Endothelial cell of hepatic sinusoid (primary cell): ENCODE data around the gene BMP2K.
"Not testable (repeated sequence)": the region's sequence is repeated elsewhere in the genome, so short reads cannot be mapped to it uniquely, and the experiment has no call there.

Source experiments
- in situ Hi-C: cut with HindIII; loops from 2 replicates; pipeline ENCODE4 v1.10.0; 2017; ENCODE audit warnings: low sequenced_read_pairs

BMP2K gene

DNA sequence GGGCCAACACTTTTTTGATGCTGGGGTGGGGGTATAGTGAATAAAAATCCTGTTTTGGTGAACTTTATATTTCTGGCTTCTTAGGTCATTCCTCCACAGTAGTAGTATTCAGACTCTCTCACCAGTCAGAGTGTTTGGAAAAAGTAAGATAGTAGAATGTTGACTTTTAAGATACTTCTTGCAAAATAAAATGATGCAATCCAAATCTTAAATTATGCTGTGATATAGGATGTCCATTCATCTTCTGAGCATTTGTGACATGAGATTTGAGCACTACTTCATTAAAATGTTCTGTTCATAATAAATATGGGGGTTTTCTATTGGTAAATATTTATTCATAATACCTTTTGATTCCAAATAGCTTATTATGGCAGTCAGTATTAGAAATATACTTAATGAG lies 70.1 kb downstream of the BMP2K start:
- in situ Hi-C loops, result no loop called here

DNA sequence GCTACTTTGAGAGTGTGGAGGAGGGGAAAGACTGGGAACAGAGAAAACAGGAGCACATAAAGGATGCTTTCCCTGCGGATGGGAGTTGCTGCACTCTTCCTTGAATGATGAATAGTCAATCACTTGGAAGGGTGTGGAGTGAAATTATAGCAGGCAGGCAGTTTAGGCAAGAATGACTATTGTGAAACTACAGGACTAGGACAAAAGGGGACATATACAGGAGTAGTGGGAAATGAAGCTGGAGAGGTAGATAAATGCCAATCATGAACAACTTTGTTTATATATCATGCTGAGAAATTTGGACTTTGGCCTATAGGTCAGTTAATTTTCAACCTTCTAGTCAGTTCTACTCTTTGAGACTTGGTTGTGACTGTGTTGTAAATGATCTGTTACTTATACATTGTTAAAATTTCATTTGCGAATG lies 86.2 kb downstream of the BMP2K start:
- in situ Hi-C loops, result loop anchor here (25.0 kb wide), 1 partner anchor 250 kb away; no protein-coding TSS in a partner anchor

GRCh38 chr4:78863254-78863869 lies 87.2 kb downstream of the BMP2K start:
- in situ Hi-C loops, result loop anchor here (25.0 kb wide), 1 partner anchor 251 kb away; no protein-coding TSS in a partner anchor

- in situ Hi-C loops, result loop anchor here (25.0 kb wide), 1 partner anchor 252 kb away; no protein-coding TSS in a partner anchor
Observed at GRCh38 chr4:78863991-78864390, 87.8 kb downstream of the BMP2K start.

- in situ Hi-C loops, result loop anchor here (25.0 kb wide), 1 partner anchor 252 kb away; no protein-coding TSS in a partner anchor
Observed at GRCh38 chr4:78864405-78865024, 88.4 kb downstream of the BMP2K start.

DNA sequence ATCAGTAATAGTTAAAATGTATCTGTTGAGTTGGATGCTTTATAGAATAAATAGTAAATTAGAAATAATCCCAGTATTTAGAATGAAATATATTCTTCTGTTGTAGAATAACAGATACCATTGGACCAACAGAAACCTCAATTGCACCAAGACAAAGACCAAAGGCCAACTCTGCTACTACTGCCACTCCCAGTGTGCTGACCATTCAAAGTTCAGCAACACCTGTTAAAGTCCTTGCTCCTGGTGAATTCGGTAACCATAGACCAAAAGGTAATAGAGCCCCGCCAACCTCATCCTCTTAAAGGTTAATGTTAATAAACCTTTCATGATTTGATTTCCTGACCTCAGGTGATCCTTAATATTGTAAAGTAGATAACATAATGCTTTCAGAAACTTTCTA lies 89.3 kb downstream of the BMP2K start:
- in situ Hi-C loops, result loop anchor here (25.0 kb wide), 1 partner anchor 253 kb away; no protein-coding TSS in a partner anchor

DNA sequence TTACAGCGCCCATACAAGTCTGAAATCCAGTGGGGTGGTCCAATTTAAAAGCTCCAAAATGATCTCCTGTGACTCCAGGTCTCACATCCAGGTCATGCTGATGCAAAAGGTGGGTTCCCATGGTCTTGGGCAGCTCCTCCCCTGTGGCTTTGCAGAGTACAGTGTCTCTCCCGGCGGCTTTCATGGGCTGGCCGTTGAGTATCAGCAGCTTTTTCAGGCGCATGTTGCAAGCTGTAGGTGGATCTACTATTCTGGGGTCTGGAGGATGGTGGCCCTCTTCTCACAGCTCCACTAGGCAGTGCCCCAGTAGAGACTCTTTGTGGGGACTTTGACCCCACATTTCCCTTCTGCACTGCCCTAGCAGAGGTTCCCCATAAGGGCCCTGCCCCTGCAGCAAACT lies 92.6 kb downstream of the BMP2K start:
- in situ Hi-C loops, result loop anchor here (25.0 kb wide), 1 partner anchor 256 kb away; no protein-coding TSS in a partner anchor

- in situ Hi-C loops, result loop anchor here (25.0 kb wide), 1 partner anchor 258 kb away; no protein-coding TSS in a partner anchor
Observed at GRCh38 chr4:78870056-78870455, 93.9 kb downstream of the BMP2K start.

- in situ Hi-C loops, result no loop called here
Observed at GRCh38 chr4:78876568-78877320, 100.6 kb downstream of the BMP2K start.

- in situ Hi-C loops, result no loop called here
Observed at GRCh38 chr4:78878031-78878430, 101.9 kb downstream of the BMP2K start.

- in situ Hi-C loops, result no loop called here
Observed at GRCh38 chr4:78880874-78881492, 104.8 kb downstream of the BMP2K start.

DNA sequence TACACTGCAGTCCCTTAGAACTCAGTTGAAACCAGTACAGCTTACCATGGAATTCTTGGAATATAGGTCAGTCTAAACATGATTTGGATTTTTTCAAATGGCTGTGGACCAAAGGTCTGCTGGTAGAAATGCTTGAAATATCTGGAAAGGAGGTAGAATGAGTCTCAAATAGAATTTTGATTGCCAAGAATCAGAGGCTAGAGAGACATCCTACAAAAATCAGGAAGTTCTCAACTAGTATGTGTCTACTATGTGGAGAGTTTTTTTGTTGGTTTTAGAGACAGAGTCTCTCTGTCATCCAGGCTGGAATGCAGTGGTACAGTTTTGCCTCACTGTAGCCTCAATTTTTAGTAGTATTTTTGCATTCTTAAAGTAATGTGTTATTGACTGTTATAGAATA lies 109.4 kb downstream of the BMP2K start:
- in situ Hi-C loops, result no loop called here

DNA sequence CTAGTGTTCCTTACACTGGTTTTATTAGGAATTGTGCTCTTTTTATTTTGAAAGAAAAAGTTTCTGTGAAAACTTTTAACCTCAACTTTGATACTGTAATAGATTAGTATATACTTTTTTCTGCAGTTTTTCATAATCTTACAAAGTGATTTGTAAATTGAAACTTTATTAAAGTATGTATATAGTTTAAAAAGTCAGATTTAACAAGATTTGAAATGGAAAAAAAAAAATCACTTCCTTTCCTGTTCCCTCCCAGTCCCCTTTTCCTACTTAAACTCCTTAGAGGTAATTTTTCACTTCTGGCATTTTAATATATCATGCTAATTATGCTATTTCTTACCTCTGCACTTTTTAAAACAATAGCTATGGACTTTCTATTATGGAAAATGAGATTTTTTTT lies 113.8 kb downstream of the BMP2K start:
- in situ Hi-C loops, result no loop called here

- in situ Hi-C loops, result no loop called here
Observed at GRCh38 chr4:78899302-78899701, 123.2 kb downstream of the BMP2K start.

- in situ Hi-C loops, result no loop called here
Observed at GRCh38 chr4:78901882-78902281, 125.7 kb downstream of the BMP2K start.

DNA sequence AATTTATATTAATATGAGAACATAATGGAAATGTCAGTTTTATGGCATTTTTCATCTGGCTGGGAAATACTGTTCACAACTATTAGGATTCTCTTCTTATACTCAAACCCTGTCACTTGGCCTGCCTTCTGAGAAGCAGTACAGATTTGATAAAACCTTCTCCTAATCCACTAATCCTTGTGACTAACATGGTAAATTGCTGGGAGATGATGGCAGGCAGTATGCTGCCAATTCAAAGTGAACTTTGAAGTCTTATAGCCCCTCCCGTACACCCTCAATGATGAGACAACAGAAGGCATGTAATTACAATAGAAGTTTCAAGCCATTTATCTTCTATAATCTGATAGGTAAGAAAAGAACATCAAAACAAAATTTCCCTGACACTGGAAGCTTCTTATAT lies 126.1 kb downstream of the BMP2K start:
- in situ Hi-C loops, result no loop called here

DNA sequence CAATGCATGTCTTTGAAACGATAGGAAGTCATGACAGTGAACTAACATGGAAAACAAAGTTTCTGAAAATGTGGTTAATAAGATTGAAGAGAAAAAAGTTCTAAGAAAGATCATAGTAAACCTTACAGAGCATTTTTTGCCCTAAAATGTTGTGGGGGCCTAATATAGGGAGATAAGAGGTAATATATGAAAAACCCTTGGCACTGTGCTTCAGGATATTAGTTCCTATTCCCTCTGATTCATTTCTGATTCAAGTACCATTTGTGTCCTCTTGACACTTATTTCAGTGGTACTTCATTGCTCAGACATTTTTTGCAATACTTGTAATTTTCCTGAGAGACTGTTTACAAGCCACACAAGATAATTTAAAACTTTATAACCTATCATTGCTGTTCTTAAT lies 128.0 kb downstream of the BMP2K start:
- in situ Hi-C loops, result no loop called here

GRCh38 chr4:78907638-78908037 lies 131.5 kb downstream of the BMP2K start:
- in situ Hi-C loops, result no loop called here

- in situ Hi-C loops, result not testable (repeated sequence)
Observed at GRCh38 chr4:78908974-78909373, 132.8 kb downstream of the BMP2K start.

DNA sequence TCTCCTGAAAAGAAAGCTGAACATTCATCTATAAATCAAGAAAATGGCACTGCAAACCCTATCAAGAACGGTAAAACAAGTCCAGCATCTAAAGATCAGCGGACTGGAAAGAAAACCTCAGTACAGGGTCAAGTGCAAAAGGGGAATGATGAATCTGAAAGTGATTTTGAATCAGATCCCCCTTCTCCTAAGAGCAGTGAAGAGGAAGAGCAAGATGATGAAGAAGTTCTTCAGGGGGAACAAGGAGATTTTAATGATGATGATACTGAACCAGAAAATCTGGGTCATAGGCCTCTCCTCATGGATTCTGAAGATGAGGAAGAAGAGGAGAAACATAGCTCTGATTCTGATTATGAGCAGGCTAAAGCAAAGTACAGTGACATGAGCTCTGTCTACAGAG lies 134.5 kb downstream of the BMP2K start:
- in situ Hi-C loops, result no loop called here

GRCh38 chr4:78922207-78922606 lies 146.1 kb downstream of the BMP2K start:
- in situ Hi-C loops, result no loop called here
